Skeletal muscle satellite cell (primary cell): ENCODE measurements around the gene SPIB. TPM values are rescaled to one million over a fixed set of nuclear protein-coding genes. Genes with fewer than 3 reads are reported as not detected.

Experiments used
- H3K27me3 ChIP-seq: 2 replicates; pipeline ENCODE4 v1.7.0; 2013; ENCODE audit warnings: low read length; ENCODE audit not compliant: control insufficient read depth, insufficient read depth
- H3K36me3 ChIP-seq: 2 replicates; pipeline ENCODE4 v1.7.0; 2013; ENCODE audit warnings: mild to moderate bottlenecking, control low read depth, low read length; ENCODE audit not compliant: insufficient read depth
- H3K4me1 ChIP-seq: 2 replicates; pipeline ENCODE4 v1.7.0; 2013; ENCODE audit warnings: low read length; ENCODE audit not compliant: control insufficient read depth, insufficient read depth
- H3K4me2 ChIP-seq: 2 replicates; pipeline ENCODE4 v1.7.0; 2013; ENCODE audit warnings: mild to moderate bottlenecking, low read length
- H3K4me3 ChIP-seq: 2 replicates; pipeline ENCODE4 v1.7.0; 2013; ENCODE audit warnings: low read length
- H3K9ac ChIP-seq: 2 replicates; pipeline ENCODE4 v1.7.0; 2013; ENCODE audit warnings: mild to moderate bottlenecking, low read depth, low read length, moderate library complexity
- H3K9me3 ChIP-seq: replicated peaks from 2 replicates; pipeline ENCODE4 v1.7.0; 2013; ENCODE audit warnings: mild to moderate bottlenecking, control low read depth, low read length
- total RNA-seq: library from RNA; depleted of rRNA; stranded (reverse); fragments of >200 nt; gene quantifications from 2 replicates; pipeline ENCODE4 v1.2.3, GENCODE V29; 2012; rRNA removed

The SPIB gene
- not detected in 2 replicates for total RNA-seq

DNA sequence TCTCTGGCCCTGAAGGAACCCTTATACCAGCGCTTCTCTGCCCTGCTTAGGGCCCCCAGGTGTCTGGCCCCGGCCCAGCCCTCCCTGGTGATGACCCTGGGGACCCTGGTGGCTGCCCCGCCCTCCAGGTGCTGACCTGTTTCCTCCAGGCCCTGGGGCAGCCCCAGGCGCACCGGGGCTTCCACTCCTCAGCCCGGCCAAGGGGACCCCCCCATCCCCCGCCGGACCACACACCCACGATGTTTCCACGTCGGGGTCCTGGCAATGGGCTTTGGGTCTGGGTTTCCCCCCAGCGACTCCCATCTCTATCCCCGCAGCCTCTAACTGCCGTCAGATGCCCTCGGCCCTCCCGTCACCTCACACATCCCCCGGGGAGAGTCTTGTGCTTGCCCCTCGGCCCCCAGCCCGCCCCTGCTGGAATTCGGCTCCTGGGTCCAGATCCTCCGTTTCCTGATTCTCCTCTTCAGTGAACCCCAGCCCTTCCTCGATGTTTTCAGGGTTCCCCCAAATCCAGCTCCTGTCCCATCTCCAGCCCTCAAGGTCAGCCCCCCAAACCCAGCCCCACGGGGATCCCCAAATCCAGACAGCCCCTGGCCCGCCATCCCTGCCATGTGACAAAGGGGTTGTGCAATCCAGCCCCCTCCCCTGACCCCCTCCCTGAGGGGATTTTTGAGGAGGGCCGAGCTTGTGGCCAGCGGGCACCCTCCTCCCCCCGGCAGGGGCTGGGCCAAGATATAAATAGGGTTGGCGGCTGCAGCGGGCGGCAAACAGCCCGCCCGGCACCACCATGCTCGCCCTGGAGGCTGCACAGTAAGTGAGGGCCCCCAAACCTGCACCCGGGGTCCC is at the start of gene SPIB:
SPIB (plus strand) TSS at position 763 of the 846 bp plus-strand sequence; CDS start at position 788, 25 bp downstream.
- Histone ChIP-seq H3K4me3 (no peak within 1 kb of the TSS), H3K27me3 (peaks cover 14% of the 10 kb centered on the region)

DNA sequence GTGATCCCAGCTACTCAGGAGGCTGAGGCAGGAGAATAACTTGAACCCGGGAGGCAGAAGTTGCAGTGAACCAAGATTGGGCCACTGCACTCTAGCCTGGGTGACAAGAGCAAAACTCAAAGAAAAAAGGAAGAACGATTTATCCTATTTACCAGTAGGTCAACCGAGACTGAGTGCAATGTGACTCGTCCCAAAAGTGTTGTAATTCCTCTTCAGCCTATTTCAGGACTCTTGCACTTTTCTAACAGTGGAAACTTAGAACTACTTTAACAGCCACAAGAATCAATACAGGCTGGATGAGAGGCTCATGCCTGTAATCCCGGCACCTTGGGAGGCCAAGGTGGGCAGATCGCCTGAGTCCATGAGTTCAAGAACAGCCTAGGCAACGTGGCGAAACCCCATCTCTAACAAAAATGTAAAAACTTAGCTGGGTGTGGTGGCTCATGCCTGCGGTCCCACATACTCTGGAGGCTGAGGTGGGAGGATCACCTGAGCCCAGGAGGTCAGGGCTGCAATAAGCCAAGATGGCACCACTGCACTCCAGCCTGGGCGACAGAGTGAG is 46.7 kb upstream of the SPIB start:
- no peaks in the 10 kb centered on the region for H3K27me3 ChIP-seq
- H3K4me1 ChIP-seq = peaks cover 4% of the 10 kb centered on the region
- no peaks in the 10 kb centered on the region for H3K36me3 ChIP-seq
- H3K9ac ChIP-seq = no peak overlapping the region
- H3K4me2 ChIP-seq = no peak overlapping the region
- H3K4me3 ChIP-seq = no peak overlapping the region
- no peaks in the 10 kb centered on the region for H3K9me3 ChIP-seq

More for the DNA sequence above, at the start of gene SPIB:
- no peak within 1 kb of the TSS for H3K4me2 ChIP-seq
- H3K4me1 ChIP-seq = no peaks in the 10 kb centered on the region
- no peaks in the 10 kb centered on the region for H3K36me3 ChIP-seq
- no peaks in the 10 kb centered on the region for H3K9me3 ChIP-seq
- no peak within 1 kb of the TSS for H3K9ac ChIP-seq

DNA sequence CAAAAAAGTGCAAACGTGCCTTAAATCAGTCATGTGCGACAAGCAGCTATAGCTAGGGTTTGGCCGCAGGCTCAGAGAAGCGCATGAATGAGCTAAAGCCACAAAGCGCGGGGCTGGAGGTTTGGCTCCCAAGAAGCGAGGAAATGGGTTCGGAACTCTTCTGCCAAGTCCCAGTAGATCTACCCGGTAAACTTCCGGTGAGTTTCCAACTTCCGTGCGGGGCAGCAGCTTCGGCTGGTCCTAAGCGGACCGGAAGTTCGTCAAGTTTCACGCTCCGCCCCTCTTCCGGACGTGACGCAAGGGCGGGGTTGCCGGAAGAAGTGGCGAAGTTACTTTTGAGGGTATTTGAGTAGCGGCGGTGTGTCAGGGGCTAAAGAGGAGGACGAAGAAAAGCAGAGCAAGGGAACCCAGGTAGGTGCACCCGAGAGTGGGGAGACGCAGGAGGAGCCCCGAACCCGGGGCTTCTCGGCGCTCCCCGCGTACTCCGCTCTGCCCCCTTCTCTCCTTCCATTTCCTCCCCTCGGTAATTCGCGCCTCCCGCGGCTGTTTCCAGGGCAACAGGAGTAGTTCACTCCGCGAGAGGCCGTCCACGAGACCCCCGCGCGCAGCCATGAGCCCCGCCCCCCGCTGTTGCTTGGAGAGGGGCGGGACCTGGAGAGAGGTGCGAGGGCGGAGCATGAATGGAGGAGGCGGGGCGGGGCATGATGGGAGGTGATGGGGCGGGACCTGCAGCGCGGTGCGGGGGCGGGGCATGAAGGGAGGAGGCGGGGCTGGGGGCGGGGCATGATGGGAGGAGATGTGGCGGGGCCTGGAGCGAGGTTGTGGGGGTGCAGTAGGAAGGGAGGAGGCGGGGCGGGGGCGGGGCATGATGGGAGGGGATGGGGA is 42.3 kb upstream of the SPIB start, which contains the start of gene NR1H2:
NR1H2 (plus strand) TSS at position 292 of the 885 bp plus-strand sequence. CDS start 1,149 bp downstream, outside the sequence.
- Histone ChIP-seq H3K4me2 (peak within 1 kb of the TSS; percentile 97), H3K36me3 (peaks cover 41% of the 10 kb centered on the region), H3K27me3 (no peaks in the 10 kb centered on the region), H3K9me3 (no peaks in the 10 kb centered on the region), H3K9ac (peak within 1 kb of the TSS; percentile 98), H3K4me1 (no peaks in the 10 kb centered on the region), H3K4me3 (peak within 1 kb of the TSS; percentile 96)

DNA sequence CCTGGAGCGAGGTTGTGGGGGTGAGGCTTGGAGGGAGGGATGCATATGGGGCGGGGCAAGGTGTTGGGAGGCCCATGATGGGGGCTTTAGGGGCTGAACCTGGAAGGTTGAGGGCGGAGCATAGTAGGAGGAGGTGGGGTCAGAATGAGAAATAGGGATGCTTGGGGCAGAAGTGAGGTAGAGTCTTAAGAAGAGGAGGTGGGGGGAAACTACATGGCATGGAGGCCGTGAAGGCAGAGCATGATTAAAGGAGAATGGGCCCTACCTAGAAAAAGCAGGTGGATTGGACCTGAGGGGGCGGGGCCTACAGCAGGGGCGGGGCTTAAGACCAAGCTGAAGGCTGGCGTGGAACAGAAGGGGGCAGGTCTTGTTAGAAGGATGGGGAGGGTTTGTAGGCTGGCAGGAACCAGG is 41.7 kb upstream of the SPIB start:
- Histone ChIP-seq H3K36me3 (peaks cover 48% of the 10 kb centered on the region), H3K4me3 (no peak overlapping the region), H3K4me2 (peak overlapping the region; percentile 56), H3K27me3 (no peaks in the 10 kb centered on the region), H3K9me3 (no peaks in the 10 kb centered on the region), H3K9ac (no peak overlapping the region), H3K4me1 (no peaks in the 10 kb centered on the region)

DNA sequence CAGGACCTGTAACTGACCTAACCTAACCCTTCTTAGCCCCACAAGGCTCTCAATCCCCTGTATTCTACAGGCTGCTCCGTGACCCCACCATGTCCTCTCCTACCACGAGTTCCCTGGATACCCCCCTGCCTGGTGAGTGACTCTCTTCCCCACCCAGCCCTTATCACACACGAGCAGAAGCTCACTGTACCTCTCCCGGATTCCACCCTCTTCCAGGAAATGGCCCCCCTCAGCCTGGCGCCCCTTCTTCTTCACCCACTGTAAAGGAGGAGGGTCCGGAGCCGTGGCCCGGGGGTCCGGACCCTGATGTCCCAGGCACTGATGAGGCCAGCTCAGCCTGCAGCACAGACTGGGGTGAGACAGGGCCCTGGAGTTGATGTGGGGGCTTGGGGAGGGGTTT is 41.2 kb upstream of the SPIB start:
- Histone ChIP-seq H3K9me3 (no peaks in the 10 kb centered on the region), H3K4me2 (no peak overlapping the region), H3K9ac (no peak overlapping the region), H3K4me1 (no peaks in the 10 kb centered on the region), H3K36me3 (peaks cover 52% of the 10 kb centered on the region), H3K4me3 (no peak overlapping the region), H3K27me3 (no peaks in the 10 kb centered on the region)

DNA sequence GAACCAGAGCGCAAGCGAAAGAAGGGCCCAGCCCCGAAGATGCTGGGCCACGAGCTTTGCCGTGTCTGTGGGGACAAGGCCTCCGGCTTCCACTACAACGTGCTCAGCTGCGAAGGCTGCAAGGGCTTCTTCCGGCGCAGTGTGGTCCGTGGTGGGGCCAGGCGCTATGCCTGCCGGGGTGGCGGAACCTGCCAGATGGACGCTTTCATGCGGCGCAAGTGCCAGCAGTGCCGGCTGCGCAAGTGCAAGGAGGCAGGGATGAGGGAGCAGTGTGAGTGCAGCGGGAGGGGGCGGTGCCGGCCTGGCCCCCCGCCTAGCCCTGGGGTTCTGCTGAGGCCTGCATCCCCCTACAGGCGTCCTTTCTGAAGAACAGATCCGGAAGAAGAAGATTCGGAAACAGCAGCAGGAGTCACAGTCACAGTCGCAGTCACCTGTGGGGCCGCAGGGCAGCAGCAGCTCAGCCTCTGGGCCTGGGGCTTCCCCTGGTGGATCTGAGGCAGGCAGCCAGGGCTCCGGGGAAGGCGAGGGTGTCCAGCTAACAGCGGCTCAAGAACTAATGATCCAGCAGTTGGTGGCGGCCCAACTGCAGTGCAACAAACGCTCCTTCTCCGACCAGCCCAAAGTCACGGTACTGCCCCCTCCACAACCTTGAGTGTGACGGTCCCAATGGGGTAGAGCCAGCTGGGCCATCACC is 40.4 kb upstream of the SPIB start:
- Histone ChIP-seq H3K27me3 (no peaks in the 10 kb centered on the region), H3K9me3 (no peaks in the 10 kb centered on the region), H3K36me3 (peaks cover 52% of the 10 kb centered on the region), H3K4me3 (no peak overlapping the region), H3K4me2 (no peak overlapping the region), H3K4me1 (no peaks in the 10 kb centered on the region), H3K9ac (no peak overlapping the region)

DNA sequence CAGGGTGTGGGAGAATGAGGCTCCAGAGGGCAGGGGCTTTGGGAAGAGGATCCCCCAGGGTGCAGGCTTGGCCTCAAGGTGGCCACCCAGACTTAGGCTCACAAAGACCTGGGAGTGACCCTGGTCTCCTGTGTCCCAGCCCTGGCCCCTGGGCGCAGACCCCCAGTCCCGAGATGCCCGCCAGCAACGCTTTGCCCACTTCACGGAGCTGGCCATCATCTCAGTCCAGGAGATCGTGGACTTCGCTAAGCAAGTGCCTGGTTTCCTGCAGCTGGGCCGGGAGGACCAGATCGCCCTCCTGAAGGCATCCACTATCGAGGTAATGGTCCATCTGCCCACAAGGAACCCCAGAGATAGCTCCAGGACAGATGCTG is 39.9 kb upstream of the SPIB start:
- H3K27me3 ChIP-seq = no peaks in the 10 kb centered on the region
- H3K4me2 ChIP-seq = no peak overlapping the region
- H3K4me3 ChIP-seq = no peak overlapping the region
- H3K4me1 ChIP-seq = peaks cover 5% of the 10 kb centered on the region
- H3K9ac ChIP-seq = no peak overlapping the region
- H3K36me3 ChIP-seq = peaks cover 52% of the 10 kb centered on the region
- H3K9me3 ChIP-seq = no peaks in the 10 kb centered on the region

DNA sequence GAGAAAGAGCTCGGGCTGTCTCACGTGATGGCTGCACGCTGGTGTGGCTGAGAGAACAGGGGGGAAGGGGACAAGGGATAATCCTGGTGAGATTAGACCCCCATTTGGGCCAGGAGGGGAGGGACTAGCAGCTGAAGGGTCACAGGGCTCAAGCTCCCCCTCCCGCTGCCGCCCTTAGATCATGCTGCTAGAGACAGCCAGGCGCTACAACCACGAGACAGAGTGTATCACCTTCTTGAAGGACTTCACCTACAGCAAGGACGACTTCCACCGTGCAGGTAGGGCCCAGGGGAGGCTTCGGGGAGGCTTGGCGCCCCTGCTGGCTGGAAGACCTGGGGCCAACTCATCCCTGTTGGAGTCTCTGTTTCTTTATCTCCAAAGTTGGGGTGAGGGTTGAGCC is 39.1 kb upstream of the SPIB start:
- peaks cover 52% of the 10 kb centered on the region for H3K36me3 ChIP-seq
- no peaks in the 10 kb centered on the region for H3K9me3 ChIP-seq
- no peak overlapping the region for H3K9ac ChIP-seq
- no peak overlapping the region for H3K4me2 ChIP-seq
- H3K4me1 ChIP-seq = peaks cover 6% of the 10 kb centered on the region
- H3K27me3 ChIP-seq = no peaks in the 10 kb centered on the region
- no peak overlapping the region for H3K4me3 ChIP-seq

DNA sequence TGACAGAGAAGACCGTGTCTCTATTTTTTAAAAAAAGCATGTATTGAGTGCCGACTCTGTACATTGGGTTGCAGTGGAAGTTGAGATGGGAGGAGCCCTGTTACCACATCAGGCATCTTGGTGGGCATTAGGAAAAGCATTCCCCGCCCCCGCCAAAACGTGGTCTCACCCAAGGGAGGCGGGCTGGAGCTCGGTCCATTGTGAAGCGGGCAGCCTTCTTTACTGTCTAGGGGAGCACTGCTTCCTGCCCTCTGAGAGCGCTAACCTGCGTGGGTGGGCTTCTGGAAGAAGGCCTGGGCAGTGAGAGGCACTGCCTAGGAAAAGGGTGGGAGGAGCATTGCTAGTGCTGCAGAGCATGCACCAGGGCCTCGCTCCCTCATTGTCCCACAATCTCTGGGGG is 38.6 kb upstream of the SPIB start:
- Histone ChIP-seq H3K27me3 (no peaks in the 10 kb centered on the region), H3K4me2 (no peak overlapping the region), H3K9ac (no peak overlapping the region), H3K9me3 (no peaks in the 10 kb centered on the region), H3K4me3 (no peak overlapping the region), H3K4me1 (peaks cover 8% of the 10 kb centered on the region), H3K36me3 (peaks cover 52% of the 10 kb centered on the region)

DNA sequence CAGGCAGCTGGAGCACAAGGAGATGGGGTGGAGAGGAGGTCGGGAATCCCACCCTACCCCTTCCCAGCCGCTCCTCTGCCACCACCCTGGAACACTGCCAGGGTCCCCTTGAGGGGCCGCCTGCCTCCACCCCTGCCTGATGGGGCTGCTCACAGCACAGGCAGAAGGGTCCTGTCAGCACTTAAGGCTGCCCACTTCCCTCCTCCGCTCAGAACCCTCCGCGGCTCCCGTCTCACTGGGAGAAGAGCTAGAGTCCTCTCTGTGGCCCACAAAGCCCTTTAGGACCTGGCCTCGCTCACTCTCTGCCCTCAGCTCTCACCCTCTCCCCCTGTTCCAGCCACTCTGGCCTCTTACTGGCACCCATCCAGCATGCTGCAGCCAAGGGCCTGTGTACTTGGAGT is 38.0 kb upstream of the SPIB start:
- peaks cover 9% of the 10 kb centered on the region for H3K4me1 ChIP-seq
- peaks cover 52% of the 10 kb centered on the region for H3K36me3 ChIP-seq
- H3K27me3 ChIP-seq = no peaks in the 10 kb centered on the region
- H3K9me3 ChIP-seq = no peaks in the 10 kb centered on the region
- no peak overlapping the region for H3K9ac ChIP-seq
- H3K4me3 ChIP-seq = no peak overlapping the region
- H3K4me2 ChIP-seq = no peak overlapping the region
